K562 (cell line): ENCODE results near the gene BORCS5. TPM values are rescaled to one million over a fixed set of nuclear protein-coding genes. Genes with fewer than 3 reads are reported as not detected.
A peak's percentile ranks its signal among the peaks of the same experiment; 100 is the strongest.

Experiments used
- ATAC-seq: fragments of 200-7000 bp; cut with Tn5 transposase; 3 replicates; pipeline ENCODE4 v1.9.1; 2020; ENCODE audit warnings: moderate library complexity
- BruUV-seq: library from RNA; stranded (reverse); fragments of 400-500 nt; replicated peaks from 2 replicates; lab custom pipeline; 2021; lab: Mats Ljungman, UMichigan
- CTCF ChIA-PET: fragments of 300-600 bp; formaldehyde crosslinking; extraction: SDS; loops from one replicate; lab custom pipeline; 2021; ENCODE audit warnings: low intra/inter-chr PET ratio; lab: Yijun Ruan, JAX
- POLR2A ChIA-PET: fragments of 300-600, 350-650 bp; sonication (Branson Sonifier 250); formaldehyde crosslinking; extraction: SDS; loops from one replicate; lab custom pipeline; 2021; ENCODE audit warnings: antibody characterized with exemption, inconsistent platforms; lab: Yijun Ruan, JAX
- DNase-seq, 4 experiments: peaks; one replicate each; pipeline versions ENCODE4 v3.0.0 to v3.0.0-alpha.2; 2011 to 2018; ENCODE audit warnings: low spot score in 3 of 4, mixed read lengths in 3 of 4; ENCODE audit errors: extremely low read depth in 1 of 4
- FAIRE-seq: peaks from 2 replicates; lab custom pipeline; 2011; peaks lifted over from hg19 to GRCh38; lab: Jason Lieb, UNC
- H2AFZ ChIP-seq: 2 replicates; pipeline ENCODE4 v1.6.0; 2011; ENCODE audit warnings: low read depth, low read length, control low read depth, inconsistent platforms
- H3K27ac ChIP-seq: fragments of 200-600 bp; 3 replicates; pipeline ENCODE4 v1.8.0; 2011; ENCODE audit warnings: low read depth, mild to moderate bottlenecking, control low read depth, inconsistent platforms, low read length, moderate library complexity, mixed read lengths; ENCODE audit errors: extremely low read depth
- H3K27me3 ChIP-seq, 2 experiments: fragments of 300-600 bp in 1 of 2; 2 replicates in 1 of 2; 3 replicates in 1 of 2; pipeline versions ENCODE4 v1.6.0 to v1.8.0; 2011; ENCODE audit warnings: inconsistent platforms in 2 of 2, low read length in 2 of 2, mild to moderate bottlenecking in 1 of 2, mixed read lengths in 1 of 2, moderate library complexity in 1 of 2; ENCODE audit not compliant: control insufficient read depth in 2 of 2, insufficient read depth in 2 of 2
- H3K36me3 ChIP-seq: fragments of 300-600 bp; 3 replicates; pipeline ENCODE4 v1.8.0; 2011; ENCODE audit warnings: mild to moderate bottlenecking, low read length, inconsistent platforms; ENCODE audit not compliant: control insufficient read depth, insufficient read depth
- H3K4me1 ChIP-seq, 2 experiments: fragments of 200-600 bp in 1 of 2; replicated peaks in 1 of 2; 2 replicates in 1 of 2; 3 replicates in 1 of 2; pipeline versions ENCODE4 v1.5.1 to v1.8.0; 2011; ENCODE audit warnings: inconsistent platforms in 2 of 2, low read length in 2 of 2, mild to moderate bottlenecking in 1 of 2, mixed read lengths in 1 of 2, moderate library complexity in 1 of 2; ENCODE audit not compliant: control insufficient read depth in 2 of 2, insufficient read depth in 2 of 2
- H3K4me2 ChIP-seq: 2 replicates; pipeline ENCODE4 v1.6.1; 2011; ENCODE audit warnings: low read length, control low read depth, inconsistent platforms, mixed read lengths; ENCODE audit not compliant: insufficient read depth
- H3K4me3 ChIP-seq: fragments of 200-600 bp; sonication (generic), shearing (Covaris generic); 2 replicates; pipeline ENCODE4 v1.5.1; 2016; ENCODE audit warnings: control low read depth, inconsistent platforms
- H3K79me2 ChIP-seq: fragments of 200-600 bp; 3 replicates; pipeline ENCODE4 v1.8.0; 2011; ENCODE audit warnings: low read length, inconsistent platforms; ENCODE audit not compliant: control insufficient read depth, insufficient read depth
- H3K9ac ChIP-seq, 2 experiments: 2 replicates each; pipeline versions ENCODE4 v1.6.0 to v1.6.1; 2011; ENCODE audit warnings: low read depth in 2 of 2, low read length in 2 of 2, control low read depth in 1 of 2, inconsistent platforms in 1 of 2, mild to moderate bottlenecking in 1 of 2, mixed read lengths in 1 of 2; ENCODE audit not compliant: insufficient read depth in 1 of 2
- H3K9me1 ChIP-seq: one replicate; pipeline ENCODE4 v1.6.0; 2011; ENCODE audit warnings: inconsistent platforms, mild to moderate bottlenecking, low read length, moderate library complexity; ENCODE audit not compliant: control insufficient read depth, insufficient read depth
- H3K9me3 ChIP-seq: replicated peaks from 2 replicates; pipeline ENCODE4 v1.5.1; 2011; ENCODE audit warnings: low read depth, low read length, inconsistent platforms; ENCODE audit not compliant: control insufficient read depth, insufficient read depth
- H4K20me1 ChIP-seq: replicated peaks from 2 replicates; pipeline ENCODE4 v1.6.1; 2011; ENCODE audit warnings: low read length, inconsistent platforms, mixed read lengths; ENCODE audit not compliant: control insufficient read depth, insufficient read depth
- CXXC5 ChIP-seq: fragments of 250-450 bp; sonication (Bioruptor Pico); IDR thresholded peaks from 2 replicates; pipeline ENCODE4 v1.8.0; 2022; ENCODE audit warnings: inconsistent platforms, mild to moderate bottlenecking, moderate library complexity
- HIVEP1 ChIP-seq: fragments of 250-450 bp; sonication (Bioruptor Pico); IDR thresholded peaks from 2 replicates; pipeline ENCODE4 v1.4.0; 2020; ENCODE audit warnings: mild to moderate bottlenecking
- IRF2 ChIP-seq: sonication (generic); formaldehyde crosslinking; IDR thresholded peaks from 2 replicates; pipeline ENCODE4 v1.8.1; 2022; ENCODE audit warnings: mild to moderate bottlenecking, missing genetic modification reagents
- LCOR ChIP-seq: sonication (generic); formaldehyde crosslinking; IDR thresholded peaks from 2 replicates; pipeline ENCODE4 v1.8.0; 2022; ENCODE audit warnings: mild to moderate bottlenecking, missing genetic modification reagents
- MYBL2 ChIP-seq, 2 experiments: fragments of 450-650 bp in 1 of 2; sonication (generic) in 1 of 2; formaldehyde crosslinking in 1 of 2; IDR thresholded peaks; 2 replicates each; pipeline versions ENCODE4 v1.6.1 to v1.8.1; 2017 to 2022; ENCODE audit warnings: borderline replicate concordance in 1 of 2, inconsistent platforms in 1 of 2, low read depth in 1 of 2, mild to moderate bottlenecking in 1 of 2, missing genetic modification reagents in 1 of 2, moderate library complexity in 1 of 2
- RAD51 ChIP-seq: fragments of 450-650 bp; IDR thresholded peaks from 2 replicates; pipeline ENCODE4 v1.7.1; 2016; ENCODE audit warnings: low read depth, mild to moderate bottlenecking, borderline replicate concordance
- SPI1 ChIP-seq: IDR thresholded peaks from 2 replicates; pipeline ENCODE4 v1.6.1; 2011; ENCODE audit warnings: low read depth, low read length, control low read depth, borderline replicate concordance
- USF1 ChIP-seq: sonication (generic); formaldehyde crosslinking; IDR thresholded peaks from 2 replicates; pipeline ENCODE4 v1.9.0; 2022; ENCODE audit warnings: mild to moderate bottlenecking, missing genetic modification reagents
- ZBTB7A ChIP-seq: IDR thresholded peaks from 2 replicates; pipeline ENCODE4 v1.6.1; 2011; ENCODE audit warnings: low read depth, mild to moderate bottlenecking, low read length, moderate library complexity, borderline replicate concordance; ENCODE audit not compliant: control insufficient read depth
- ZNF140 ChIP-seq: fragments of 250-450 bp; sonication (Bioruptor Pico); IDR thresholded peaks from 2 replicates; pipeline ENCODE4 v1.8.0; 2021; ENCODE audit warnings: moderate library complexity, mild to moderate bottlenecking, inconsistent platforms
- ZNF311 ChIP-seq: fragments of 250-450 bp; sonication (Bioruptor Pico); IDR thresholded peaks from 2 replicates; pipeline ENCODE4 v1.4.0; 2020; ENCODE audit warnings: mild to moderate bottlenecking, moderate library complexity
- ZNF449 ChIP-seq: fragments of 250-450 bp; sonication (Bioruptor Pico); IDR thresholded peaks from 2 replicates; pipeline ENCODE4 v1.8.0; 2022; ENCODE audit warnings: moderate library complexity, mild to moderate bottlenecking, inconsistent platforms
- ZNF780A ChIP-seq: fragments of 250-450 bp; sonication (Bioruptor Pico); IDR thresholded peaks from 2 replicates; pipeline ENCODE4 v1.5.0; 2021; ENCODE audit warnings: mild to moderate bottlenecking
- WGBS: fragments of 100-300 bp; shearing (Covaris generic); methylation state at CpG from one replicate; pipeline ENCODE4 v1.1.6; 2016; ENCODE audit warnings: low coverage, mixed read lengths; ENCODE audit not compliant: insufficient coverage; ENCODE audit errors: missing lambda C conversion rate; 5-methylcytosine and 5-hydroxymethylcytosine counted together
- in situ Hi-C: fragments of 300-500 bp; cut with MboI; formaldehyde crosslinking; loops from 4 replicates; pipeline ENCODE4 v1.15.0; 2018; ENCODE audit warnings: inconsistent platforms, mixed read lengths
- intact Hi-C: fragments of 100-400 bp; cut with micrococcal nuclease; formaldehyde crosslinking; loops from 2 replicates; pipeline ENCODE4 v1.14.2; 2022
- polyA plus RNA-seq, 8 experiments: library from polyadenylated mRNA; depleted of rRNA in 4 of 8; stranded (reverse) in 5 of 8; unstranded in 3 of 8; fragments of >200 nt; fragmentation: Nextera tagmentation in 2 of 8; fragmentation: Illumina TruSeq in 1 of 8; extraction: Ambion mirVana in 2 of 8; extraction: Trizol in 1 of 8; gene quantifications; 2 replicates each; pipeline versions ENCODE4 v1.2.1 to v1.2.3, GENCODE V29; 2011 to 2014; ENCODE audit warnings: inconsistent platforms in 1 of 8, missing spikeins in 1 of 8
- total RNA-seq, 7 experiments: library from RNA; depleted of rRNA in 6 of 7; stranded (reverse); fragments of >200 nt in 6 of 7; fragmentation: Illumina TruSeq in 2 of 7; extraction: Trizol in 2 of 7; gene quantifications; 2 replicates each; pipeline versions ENCODE4 v1.2.1 to v1.2.3, GENCODE V29; 2011 to 2021; ENCODE audit warnings: low replicate concordance in 1 of 7
- TF ChIP-seq, protein P1 (sequence below): fragments of 250-450 bp; sonication (Bioruptor Pico); IDR thresholded peaks from 2 replicates; pipeline ENCODE4 v1.4.0; 2020; ENCODE audit warnings: mild to moderate bottlenecking, moderate library complexity

Gene BORCS5
- total and polyA plus RNA-seq, 9 of the 15 experiments (the other 6 are each of a cell fraction or from before 2014, with no cell fraction given) = 0.31 to 12.4 (median 6.6) TPM

DNA sequence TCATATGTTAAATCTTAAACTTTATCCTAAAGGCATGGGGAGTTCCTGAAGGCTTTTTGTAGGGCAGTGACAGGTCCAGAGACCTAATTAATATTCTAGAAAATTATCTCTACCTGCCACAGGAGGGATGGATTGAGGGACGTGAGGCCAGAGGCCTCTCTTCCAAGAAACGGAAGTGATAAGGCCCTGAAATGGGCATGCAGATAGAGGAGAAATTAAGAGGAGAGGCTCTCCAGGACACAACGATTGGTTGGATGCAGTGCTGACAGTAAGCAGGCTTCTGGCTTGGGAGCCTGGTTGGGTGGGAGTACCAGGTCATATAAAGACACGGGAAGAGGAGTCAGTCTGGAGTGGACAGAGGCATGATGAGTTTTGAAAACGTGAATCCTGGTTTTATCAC lies 3.1 kb upstream of the BORCS5 start (continued):
- TF ChIP-seq, protein P1, sequence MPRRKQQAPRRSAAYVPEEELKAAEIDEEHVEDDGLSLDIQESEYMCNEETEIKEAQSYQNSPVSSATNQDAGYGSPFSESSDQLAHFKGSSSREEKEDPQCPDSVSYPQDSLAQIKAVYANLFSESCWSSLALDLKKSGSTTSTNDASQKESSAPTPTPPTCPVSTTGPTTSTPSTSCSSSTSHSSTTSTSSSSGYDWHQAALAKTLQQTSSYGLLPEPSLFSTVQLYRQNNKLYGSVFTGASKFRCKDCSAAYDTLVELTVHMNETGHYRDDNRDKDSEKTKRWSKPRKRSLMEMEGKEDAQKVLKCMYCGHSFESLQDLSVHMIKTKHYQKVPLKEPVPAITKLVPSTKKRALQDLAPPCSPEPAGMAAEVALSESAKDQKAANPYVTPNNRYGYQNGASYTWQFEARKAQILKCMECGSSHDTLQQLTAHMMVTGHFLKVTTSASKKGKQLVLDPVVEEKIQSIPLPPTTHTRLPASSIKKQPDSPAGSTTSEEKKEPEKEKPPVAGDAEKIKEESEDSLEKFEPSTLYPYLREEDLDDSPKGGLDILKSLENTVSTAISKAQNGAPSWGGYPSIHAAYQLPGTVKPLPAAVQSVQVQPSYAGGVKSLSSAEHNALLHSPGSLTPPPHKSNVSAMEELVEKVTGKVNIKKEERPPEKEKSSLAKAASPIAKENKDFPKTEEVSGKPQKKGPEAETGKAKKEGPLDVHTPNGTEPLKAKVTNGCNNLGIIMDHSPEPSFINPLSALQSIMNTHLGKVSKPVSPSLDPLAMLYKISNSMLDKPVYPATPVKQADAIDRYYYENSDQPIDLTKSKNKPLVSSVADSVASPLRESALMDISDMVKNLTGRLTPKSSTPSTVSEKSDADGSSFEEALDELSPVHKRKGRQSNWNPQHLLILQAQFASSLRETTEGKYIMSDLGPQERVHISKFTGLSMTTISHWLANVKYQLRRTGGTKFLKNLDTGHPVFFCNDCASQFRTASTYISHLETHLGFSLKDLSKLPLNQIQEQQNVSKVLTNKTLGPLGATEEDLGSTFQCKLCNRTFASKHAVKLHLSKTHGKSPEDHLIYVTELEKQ (CRISPR knock-in tag) = no peak
- peak; percentile 37; the same call in 1 of the 2 replicates for TF ChIP-seq SPI1
- TF ChIP-seq CXXC5 (CRISPR knock-in tag) = peak; percentile 51

DNA sequence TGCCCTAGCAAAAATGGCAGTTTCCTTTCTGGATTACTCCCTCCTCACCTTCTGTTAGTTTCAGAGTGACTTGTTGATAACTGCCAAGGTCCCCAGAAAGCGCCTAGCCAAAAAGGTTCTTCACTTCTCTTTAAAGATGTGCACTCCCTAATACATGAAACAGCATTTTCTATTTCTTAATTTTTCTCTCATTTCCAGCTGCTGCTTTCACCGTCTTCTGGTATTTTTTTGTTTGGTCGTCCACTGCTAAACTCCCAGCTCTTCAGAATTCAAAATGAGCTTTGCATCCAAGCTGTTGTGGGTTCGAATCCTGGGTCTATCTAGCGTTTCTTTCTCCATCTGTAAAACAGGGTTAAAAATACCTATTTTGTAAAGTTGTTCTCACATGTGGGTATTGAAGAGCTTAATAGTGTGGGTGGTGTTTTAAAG lies 397 bp upstream of the BORCS5 start:
- FAIRE-seq = no peak
- ATAC-seq = no peak
- DNase-seq = no peak
- TF ChIP-seq RAD51 (no peak), ZNF449 (no peak), LCOR (CRISPR knock-in tag) (peak; percentile 5; the same call in 1 of the 2 replicates), ZBTB7A (no peak), ZNF311 (no peak), IRF2 (CRISPR knock-in tag) (no peak), MYBL2 (IDR thresholded peaks at IDR 0.05; ENCODE audit: low read depth) (no peak), MYBL2 (CRISPR knock-in tag; IDR thresholded peaks at IDR 0.05; ENCODE audit: borderline replicate concordance) (no peak), USF1 (CRISPR knock-in tag) (no peak), ZNF780A (CRISPR knock-in tag) (no peak), ZNF140 (CRISPR knock-in tag) (no peak), HIVEP1 (CRISPR knock-in tag) (no peak)

More for the DNA sequence above, 397 bp upstream of the BORCS5 start:
- BruUV-seq = TSS peak; percentile 93
- peak overlapping the region; percentile 91 to 99; a peak in 3 of 4 replicates for H3K9ac ChIP-seq
- no peaks in the 10 kb centered on the region for H3K9me1 ChIP-seq
- peak overlapping the region; percentile 93 for H3K4me2 ChIP-seq
- CTCF ChIA-PET = no interaction called here
- H3K79me2 ChIP-seq = peaks cover 33% of the 10 kb centered on the region
- H3K27ac ChIP-seq = peak overlapping the region; percentile 92
- H3K9me3 ChIP-seq = 0 out of 2 replicates have a peak, but pooled peaks cover 2% of the 10 kb centered on the region
- POLR2A ChIA-PET = interaction anchor here (0.7 to 1.8 kb wide), 9 partner anchors 11 to 367 kb away, joined by 3 to 6 read pairs (median 3); no protein-coding TSS in a partner anchor
- H4K20me1 ChIP-seq = no peaks in the 10 kb centered on the region
- in situ Hi-C loops (no loop called here), intact Hi-C loops (loop anchor here (10.0 kb wide), 1 partner anchor 358 kb away; the partner anchor contains the start of gene CDKN1B)
- no peaks in the 10 kb centered on the region; the same call in 1 of the 3 replicates for H3K36me3 ChIP-seq
- H3K4me3 ChIP-seq = peak overlapping the region; percentile 86
- H3K27me3 ChIP-seq = no peaks in the 10 kb centered on the region
- 0% methylated on average over 5 of the region's 5 CpGs for WGBS
- peaks cover 20 to 26% of the 10 kb centered on the region in 2 experiments; a peak in 4 of 5 replicates for H3K4me1 ChIP-seq
- peak overlapping the region; percentile 87 for H2AFZ ChIP-seq
